ENCODE measurements around the gene BACE2. TPM values are rescaled to one million over a fixed set of nuclear protein-coding genes. Genes with fewer than 3 reads are reported as not detected.

Gene BACE2
- total RNA-seq = 301 and 618 TPM in 2 replicates

GRCh38 chr21:41167348-41168342, at the start of gene BACE2:
BACE2 (plus strand) TSS chr21:41168160; CDS start chr21:41168264, 104 bp downstream.

DNA sequence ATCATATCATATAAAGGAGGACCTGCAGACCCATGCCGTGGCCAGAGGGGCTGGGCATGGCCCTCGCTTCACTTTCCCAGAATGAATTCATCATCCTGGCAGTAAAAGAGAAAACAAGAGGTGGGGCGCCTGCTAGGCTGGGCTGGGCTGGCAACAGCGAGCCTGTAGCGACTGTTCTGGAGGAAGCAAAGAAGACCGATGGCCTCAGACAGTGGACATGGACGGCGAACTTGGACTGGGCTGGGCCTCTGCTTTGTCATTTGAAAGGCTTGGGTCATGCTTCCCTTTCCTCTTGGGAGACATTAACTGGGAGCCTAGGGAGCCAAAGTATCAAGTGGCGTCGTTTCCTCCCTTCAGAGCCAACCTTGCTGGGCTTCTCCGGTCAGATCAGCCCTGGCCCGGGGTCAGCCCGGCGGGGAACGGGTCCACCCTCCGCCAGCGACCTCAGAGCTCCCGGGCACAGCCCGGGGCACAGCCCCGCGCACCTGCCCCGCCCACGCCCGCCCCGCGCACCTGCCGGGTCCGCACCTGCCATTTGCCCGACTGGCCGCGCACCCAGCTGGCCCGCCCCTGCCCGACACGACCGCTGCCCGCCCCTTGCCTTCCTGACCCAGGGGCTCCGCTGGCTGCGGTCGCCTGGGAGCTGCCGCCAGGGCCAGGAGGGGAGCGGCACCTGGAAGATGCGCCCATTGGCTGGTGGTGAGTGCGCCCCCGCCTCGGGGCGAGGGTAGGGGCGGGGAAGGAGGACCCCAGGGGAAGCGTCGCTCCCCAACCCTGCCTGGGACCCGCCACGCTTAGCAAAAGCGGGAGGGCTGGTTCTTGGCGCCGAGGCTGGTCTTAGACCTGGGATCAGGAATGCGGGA, 148.5 kb downstream of the BACE2 start, which contains the start of gene FAM3B:
TSS of gene FAM3B (plus strand) at position 602 of the 863 bp plus-strand sequence. CDS start at position 681, 79 bp downstream.

Other genes with a start within 250 kb of the BACE2 start
- not detected in 2 replicates for gene FAM3B, start 148.6 kb downstream of the BACE2 start, total RNA-seq
- gene MX2, start 193.9 kb downstream of the BACE2 start, total RNA-seq = 1.3 and 2.0 TPM in 2 replicates

All from bladder microvascular endothelial cell (primary cell).